HG03378 (cell line): ENCODE data around the gene KRT36.

ENCODE experiments used
- ATAC-seq: cut with Tn5 transposase; IDR thresholded peaks from one replicate; pipeline ENCODE4 v1.9.1; 2021; ENCODE audit warnings: mild to moderate bottlenecking, moderate library complexity; ENCODE audit not compliant: unreplicated experiment

Gene KRT36

DNA sequence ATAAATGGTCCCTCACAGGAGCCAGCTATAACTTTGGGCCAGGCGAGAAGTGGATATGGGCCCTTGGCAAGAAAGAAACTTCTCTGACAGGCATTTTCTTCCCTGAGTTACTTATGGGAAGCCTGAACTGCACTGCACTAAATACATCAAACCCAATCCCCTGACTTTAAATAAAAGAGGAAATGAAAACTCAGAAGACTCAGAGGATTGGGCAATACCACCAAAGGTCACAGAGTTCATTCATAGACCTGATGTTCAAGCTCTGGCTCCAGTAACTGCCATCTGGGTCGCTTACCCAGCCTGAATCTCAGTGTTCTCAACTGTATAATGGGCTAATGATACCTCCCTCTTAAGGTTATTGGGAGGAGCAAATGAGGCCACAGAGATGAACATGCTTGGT, 9.6 kb downstream of the KRT36 start:
- ATAC-seq, result no peak

DNA sequence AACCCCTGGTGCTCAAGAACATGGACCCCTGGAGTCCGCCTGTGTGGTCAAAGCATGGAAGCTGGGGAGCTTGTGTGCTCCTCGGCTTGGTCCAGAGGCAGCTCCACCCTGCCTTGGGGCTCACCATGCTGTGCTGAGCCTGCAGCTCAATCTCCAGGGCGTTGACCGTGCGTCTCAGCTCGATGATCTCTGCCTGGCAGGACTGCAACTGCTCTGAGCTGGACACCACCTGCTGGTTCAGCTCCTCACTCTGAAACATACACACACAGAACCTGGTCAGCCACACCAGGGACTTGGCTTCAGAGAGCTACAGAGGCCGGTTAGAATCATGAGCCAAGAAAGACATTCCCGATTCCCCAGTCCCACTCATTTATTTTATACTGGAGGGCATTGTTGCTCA, 11.5 kb downstream of the KRT36 start:
- no peak for ATAC-seq

DNA sequence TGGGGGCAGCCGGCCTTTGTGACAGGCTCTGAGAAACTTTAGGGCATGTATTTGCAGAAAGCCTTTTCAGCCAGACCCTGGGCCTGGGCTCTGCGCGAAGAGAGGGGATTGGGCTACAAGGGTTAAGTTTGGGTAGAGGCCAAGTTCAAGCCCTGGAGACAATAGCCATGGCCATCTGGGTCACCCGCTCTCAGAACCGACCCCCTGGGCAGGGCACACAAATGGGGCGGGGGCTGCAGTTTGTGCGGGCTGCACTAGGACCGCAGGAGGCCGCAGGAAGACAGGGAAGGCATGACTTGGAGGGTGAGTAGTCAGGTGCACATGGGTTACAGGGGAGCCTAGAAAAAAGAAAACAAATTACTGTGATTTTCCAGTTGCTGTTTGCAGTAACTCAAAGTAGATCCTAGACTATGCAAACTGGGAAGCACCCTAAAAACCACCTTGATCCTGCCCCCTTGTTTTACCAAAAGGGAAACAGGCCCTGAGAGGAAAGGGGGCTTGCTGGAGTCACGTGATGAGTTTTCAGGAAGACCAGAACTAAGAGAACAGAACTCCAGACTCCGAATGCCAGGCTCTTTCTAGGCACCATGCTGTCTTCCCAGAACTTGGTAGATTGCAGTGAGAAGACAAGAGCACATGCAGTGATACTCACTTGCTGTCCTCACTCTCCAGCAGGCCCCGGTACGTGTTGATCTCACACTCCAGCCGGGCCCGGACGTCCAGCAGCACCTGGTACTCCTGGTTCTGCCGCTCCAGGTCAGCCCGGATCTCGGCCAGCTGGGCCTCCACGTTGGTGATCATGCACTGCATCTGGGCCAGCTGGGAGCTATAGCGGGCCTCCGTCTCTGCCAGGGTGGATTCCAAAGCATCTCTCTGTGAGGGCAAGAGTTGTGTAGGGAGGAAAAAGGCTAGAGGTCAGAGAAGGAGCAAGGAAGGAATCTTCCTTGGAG, 12.6 kb downstream of the KRT36 start:
- ATAC-seq, result no peak

DNA sequence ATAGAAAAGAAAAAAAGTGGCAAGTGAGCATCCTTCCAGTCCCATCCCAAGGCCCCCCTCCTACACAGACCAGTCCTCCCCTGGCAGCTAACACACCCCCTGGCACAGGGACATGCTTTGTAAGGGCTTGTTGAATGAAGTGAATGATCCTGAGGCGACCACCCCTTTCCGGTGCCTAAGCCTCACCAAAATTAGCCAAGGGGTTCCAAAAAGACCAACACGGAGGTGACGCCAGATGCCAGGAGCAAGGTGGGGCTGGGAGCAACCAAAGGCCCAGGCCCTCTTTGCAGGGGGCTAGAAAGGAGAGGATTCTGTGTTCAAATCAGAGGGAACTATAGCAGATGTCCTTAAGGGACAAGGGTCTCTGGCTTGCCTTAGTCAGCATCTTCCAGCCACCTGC, 14.3 kb downstream of the KRT36 start:
- no peak for ATAC-seq

DNA sequence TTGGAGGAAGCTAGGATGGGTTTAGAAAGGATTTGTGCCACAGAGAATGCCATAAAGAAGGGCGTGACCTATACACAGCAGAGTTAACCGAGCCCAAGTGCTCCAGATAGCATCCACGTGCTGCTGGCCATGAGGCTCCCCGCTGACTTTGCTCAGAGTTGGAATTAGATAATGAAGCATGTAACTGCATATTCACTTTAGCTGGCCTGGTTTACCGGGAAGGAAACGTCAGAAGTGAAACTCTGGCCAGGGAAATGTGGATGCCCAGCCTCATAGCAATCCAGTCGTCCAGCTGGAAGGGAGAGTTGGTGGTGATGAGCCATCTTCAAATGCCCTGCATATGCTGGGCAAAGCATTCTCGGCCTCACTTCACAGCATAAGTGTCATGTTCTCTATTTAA, 14.8 kb downstream of the KRT36 start:
- no peak for ATAC-seq

DNA sequence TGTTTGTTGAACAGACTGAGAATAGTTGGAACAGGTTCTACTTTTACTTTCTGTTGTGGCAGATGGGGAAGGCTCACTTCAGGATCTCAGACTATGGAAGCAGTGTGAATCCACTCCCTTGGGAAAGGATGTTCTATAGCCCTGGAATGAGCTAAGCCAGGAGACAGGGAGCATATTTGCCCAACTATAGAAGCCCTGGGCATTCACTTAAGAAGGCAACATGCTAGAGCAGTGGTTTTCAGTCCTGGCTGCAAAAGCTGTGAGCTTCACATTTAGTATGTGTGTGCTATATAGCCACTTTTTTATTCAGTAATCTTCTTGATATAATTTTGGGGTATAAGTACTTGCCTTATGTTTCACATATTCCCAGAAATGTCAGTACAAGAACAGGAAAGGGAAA, 21.4 kb downstream of the KRT36 start:
- no peak for ATAC-seq

DNA sequence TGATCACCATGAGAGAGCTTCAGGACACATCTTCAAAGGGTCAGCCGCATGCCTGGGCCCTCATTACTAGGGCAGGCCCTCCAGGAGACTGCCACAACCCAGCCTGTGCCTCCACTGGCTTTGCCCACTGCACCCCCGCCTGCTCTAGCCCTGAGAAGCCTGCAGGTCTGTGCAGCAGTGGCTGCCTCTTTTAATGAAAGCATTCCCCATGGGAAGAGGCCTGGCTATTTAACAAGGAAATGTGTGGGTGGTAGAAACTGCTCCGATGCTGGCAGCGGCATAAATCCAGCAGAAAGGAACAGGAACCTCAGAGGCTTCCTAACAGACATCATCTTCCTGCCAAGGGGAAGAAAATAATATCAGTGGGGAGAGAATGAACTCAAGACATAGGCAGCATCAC, 22.1 kb downstream of the KRT36 start:
- no peak for ATAC-seq

DNA sequence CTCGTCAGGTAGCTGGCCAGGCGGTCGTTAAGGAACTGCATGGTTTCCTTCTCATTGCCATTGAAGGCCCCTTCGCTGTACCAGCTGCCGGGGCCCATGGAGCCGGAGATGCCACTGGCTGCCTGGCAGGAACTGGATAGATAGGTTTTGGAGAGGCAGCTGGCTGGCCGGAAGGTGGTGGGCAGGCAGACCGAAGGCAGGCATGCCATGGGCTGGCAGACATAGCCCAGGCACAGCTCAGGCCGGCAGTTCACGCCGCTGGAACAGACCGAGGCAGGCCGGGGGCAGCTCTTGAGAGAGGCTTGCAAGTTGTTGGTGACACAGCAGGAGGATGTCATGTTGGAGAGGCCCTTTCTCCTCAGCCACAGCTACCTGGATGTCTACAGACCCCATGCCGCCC, 22.7 kb downstream of the KRT36 start, which contains the start of gene KRT32:
KRT32 (minus strand) TSS at position 399 of the 400 bp plus-strand sequence; CDS start at position 338, 61 bp downstream.
- no peak for ATAC-seq

DNA sequence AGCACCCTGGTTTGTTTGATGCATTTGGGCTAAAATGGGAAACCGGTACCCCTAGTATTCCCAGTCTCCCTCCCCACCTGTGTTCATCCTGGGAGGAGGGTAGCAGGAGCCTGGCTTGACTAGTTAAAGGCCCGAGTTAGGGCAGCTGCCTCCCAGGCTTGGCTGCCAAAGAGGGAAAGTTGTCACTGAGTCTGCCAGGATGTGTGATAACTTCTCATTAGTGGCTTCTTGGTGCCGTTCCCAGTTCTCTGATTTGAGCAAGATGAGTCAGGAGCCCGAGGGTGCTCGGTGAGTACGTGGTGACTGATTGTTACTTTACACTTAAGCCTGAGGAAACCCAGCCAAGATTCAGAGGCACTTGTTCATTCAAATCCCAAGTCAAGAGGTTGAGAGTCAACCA, 25.0 kb downstream of the KRT36 start:
- ATAC-seq, result no peak

DNA sequence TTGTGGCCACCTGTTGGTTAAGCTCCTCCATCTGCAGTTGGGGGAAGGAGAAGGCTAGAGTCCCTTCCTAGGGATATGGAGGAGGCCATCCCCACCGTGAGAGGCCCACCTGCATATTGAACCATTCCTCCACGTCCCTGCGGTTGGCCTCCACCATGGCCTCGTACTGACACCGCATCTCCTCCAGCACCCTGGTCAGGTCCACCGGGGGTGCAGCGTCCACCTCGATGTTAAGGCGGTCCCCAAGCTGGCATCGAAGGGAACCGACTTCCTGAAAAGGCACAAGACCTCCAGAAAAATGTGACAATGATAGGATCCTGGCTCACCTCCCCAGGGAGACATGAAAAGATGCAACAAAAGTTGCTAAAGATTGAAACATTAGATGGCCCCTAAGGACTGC, 25.5 kb downstream of the KRT36 start:
- no peak for ATAC-seq

DNA sequence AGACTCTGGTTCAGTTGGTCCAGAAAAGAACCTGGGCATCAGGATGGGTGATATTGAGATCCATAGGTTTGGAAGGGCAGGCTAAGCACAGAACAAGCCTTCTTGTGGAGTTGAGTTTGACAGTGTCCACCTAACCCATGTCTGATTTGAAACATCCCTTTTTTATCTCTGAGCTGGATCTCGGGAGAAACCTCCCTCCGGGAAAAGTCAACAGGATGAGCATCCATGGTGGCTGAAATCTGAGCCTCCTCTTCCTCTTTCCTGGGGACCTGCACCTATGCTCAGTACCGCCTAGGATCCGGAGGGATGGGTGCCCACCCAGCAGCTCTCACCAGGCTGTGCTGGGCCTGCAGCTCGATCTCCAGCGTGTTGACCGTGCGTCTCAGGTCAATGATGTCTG, 26.0 kb downstream of the KRT36 start:
- ATAC-seq, result no peak

DNA sequence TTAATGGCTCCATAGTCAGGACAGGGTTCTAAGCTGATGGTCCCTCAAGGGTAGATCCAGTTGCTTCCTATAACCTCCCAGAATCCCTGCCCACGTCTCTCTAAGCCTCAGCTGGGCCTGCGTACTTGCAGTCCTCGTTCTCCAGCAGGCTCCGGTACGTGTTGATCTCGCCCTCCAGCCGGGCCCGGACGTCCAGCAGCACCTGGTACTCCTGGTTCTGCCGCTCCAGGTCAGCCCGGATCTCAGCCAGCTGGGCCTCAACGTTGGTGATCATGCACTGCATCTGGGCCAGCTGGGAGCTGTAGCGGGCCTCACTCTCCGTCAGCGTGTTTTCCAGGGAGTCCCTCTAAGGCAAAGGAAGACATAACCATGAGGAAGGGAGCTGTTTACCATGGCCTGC, 27.0 kb downstream of the KRT36 start:
- no peak for ATAC-seq

DNA sequence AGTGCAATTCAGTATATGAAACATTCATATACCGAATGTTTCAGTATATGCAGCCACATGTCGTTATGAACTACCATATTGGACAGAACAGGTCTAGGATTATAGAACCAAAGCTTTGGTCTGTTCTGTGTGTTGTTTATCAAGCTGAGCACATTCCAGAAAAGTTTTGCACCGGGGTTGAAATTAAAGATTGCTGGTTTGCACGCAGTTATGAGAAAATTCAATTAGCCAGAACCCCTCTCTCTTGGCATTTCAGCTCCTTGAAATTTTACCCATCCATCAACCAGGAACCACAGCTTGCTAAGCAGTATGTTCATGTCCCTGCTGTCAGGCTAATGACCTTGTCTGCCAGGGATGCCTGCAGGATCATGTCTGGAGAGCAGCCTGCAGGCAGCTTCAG, 32.0 kb downstream of the KRT36 start:
- no peak for ATAC-seq

DNA sequence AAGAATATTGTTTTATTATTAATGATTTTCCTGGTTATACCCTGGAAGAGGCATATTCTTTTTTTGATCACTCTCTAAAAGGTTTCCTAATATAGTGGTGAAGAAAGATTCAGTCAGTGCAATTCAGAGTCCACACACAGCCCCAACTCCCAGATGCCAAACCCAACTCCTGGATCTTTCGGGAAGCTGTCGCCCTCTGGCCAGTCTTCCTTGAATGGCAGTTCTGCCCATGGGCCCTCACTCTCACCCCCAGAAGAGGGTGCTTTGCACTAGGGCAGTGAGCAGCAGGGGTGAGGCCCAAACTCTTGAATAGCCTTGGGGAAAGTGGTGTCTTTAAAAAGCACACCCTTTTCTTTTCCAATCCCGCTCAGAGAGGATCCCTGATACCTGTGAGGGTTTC, 33.5 kb downstream of the KRT36 start:
- no peak for ATAC-seq

DNA sequence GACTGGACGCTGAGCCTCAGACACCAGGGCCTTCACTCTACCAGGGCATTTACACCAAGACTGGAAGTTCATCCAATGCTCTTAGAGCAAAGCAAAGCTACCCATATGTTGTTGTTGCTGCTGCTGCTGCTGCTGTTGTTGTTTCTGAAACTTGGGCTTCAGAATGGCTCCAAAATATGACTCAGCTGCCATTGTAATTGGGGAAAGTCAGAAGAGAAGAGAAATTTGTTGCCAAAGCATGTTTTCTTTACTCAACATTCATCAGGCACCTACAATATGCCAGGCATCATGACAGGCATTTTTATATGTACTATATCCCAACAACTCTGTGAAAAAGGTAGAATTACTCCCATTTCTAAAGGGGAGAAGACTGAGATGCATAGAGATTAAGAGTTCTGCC, 34.5 kb downstream of the KRT36 start:
- ATAC-seq, result no peak

DNA sequence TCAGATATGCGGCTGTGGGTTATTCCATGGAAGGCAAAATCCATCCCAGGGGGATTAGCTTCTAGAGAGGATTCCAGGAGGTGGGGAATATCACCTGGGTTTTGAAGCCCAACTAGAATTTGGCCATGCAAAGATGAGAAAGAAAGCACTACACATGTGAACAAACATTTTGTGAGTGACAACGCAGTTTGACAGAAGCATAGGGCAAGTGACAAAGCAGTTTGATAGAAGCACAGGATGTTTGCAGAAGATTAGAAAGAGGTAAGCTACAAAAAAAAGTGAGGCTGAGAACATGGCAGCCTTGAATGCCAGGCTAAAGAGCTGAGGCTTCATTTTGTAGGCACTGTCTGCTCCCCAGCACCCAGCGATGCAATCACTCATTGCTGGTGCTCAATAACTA, 36.6 kb downstream of the KRT36 start:
- no peak for ATAC-seq

DNA sequence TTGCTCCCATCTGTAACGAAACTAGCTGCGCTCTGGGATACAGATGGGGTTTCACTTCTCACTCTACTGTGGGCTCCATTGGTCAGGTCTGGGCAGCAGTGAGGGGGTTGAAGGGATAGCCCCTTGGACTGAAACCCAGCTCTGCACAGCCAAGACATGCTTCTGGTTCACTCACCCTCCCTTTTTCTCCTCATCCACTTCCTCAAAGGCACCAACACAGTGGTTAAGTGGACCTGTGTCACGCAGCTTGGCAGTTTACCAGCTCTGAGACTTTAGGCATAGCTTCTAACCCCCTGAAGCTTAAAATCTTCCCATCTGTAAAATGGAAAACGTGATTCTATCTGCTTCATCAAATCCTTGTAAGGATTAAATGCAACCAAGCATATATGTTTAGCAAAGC, 37.4 kb downstream of the KRT36 start:
- no peak for ATAC-seq

DNA sequence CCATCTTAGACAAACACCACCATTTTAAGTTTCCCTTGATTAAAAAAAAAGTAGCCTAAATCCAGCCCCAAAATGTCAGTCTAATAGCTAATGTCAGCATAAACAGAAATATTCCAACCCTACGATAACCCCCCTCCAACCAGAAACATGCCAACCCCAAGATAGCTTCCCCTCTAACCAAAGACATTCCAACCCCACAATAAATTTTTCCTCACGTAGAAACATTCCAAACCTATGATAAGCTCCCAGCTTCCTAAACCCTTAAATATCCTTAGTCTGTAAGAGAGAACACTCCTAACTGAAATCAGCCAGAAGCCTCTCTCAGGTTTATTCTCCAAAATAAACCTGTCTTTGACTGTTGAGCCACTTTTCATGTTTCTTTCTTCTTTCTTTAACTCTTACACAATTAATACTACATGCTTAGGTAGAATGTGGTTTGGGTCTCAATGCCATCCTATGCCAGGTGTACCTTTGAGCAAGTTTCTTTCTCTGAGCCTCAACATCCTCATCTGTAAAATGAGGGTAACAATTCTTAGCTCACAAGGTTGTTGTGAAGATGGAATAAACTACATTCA, 38.5 kb downstream of the KRT36 start:
- no peak for ATAC-seq

DNA sequence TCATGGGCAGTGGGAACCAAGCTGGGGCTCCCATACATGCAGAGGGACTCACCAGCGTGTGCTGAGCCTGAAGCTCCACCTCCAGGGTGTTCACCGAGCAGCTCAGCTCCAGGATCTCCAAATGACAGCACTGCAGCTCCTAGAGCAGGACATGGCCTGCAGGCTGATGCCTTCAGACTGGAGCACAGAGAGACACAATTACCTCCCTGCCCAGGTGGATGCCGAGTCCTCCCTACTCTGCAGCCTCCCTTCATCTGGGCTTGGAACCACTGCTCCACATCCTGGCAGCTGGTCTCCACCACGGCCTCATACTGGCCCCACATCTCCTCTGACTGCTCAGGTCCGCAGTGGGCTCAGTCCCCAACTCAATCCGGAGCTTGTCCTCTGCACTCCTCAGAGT, 40.7 kb downstream of the KRT36 start:
- ATAC-seq, result no peak

DNA sequence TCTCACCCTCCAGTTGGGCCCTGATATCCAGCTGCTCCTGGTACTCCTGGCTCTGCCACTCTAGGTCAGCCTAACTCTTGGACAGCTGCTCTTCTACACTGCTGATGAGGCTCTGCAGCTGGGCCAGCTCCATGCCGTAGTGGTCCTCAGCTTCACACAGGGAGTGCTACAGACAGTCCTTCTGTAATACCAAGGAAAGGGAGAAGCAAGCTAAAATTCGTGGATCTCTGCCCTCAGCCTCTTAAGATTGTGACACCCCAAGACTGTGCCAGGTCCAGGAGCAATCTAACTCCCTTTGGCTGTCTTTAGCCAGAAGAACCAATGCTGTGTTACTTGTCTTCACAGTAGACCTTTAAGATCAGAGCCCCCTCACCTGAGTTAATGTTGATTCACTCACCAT, 41.2 kb downstream of the KRT36 start:
- no peak for ATAC-seq

DNA sequence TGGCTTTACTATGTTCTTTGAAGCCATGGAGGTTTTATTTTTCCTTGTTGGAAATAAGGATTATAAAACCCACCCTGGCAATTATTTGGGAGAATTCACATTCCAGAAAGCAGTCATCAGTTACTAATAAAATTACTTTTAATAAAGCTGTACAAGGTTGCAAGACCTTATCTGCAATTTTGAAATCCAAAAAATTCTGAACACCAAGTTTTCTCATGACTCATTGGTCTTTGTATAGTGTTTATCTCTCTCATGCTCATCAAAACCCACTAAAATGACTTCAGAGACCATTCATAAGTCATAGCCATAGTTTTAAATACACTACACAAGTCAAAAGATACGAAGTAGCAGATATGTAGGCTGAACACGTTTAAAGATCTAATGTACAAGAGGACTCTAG, 42.9 kb downstream of the KRT36 start:
- no peak for ATAC-seq

DNA sequence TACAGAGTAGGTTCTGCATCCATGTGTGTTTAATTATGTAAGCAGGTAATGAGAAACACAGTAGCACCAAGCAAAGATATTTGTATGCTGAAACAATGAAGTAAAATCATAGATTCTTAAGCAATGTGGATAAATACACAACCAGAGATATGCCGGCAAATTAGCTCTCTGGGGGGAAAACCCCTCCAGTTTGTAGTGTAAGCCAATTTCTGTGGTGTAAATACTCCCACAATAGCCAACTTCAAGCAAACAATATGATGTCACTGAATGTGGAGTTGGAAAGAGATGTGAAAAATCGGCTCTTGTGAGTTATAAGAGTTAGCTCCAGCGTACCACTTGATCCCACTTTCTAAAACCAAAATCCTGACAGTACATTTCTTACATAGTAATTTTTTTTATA, 45.1 kb downstream of the KRT36 start:
- ATAC-seq, result no peak

DNA sequence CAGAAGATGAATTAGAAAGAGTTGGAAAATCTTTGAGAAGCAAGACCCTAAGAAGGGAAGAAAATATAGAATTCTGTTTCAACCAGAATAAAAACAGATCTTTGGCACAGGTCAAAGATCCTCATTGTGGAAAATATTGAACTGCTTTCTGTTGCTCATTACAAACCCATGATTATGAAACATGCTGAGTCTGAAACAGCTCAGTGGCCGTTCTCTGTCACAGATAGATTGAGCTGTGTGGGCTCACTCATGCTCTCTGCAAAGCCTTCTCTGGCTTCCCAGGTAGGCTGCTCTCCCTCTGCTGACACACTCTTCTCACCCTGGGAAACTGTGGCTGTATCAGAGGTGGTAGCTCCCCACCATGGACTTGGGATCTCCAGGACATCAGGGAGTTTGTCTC, 45.5 kb downstream of the KRT36 start:
- ATAC-seq, result no peak
